Body of pancreas (tissue), 4 donors: ENCODE measurements around the gene CDC42BPA. TPM values are rescaled to one million over a fixed set of nuclear protein-coding genes. Genes with fewer than 3 reads are reported as not detected.

Experiments
- ATAC-seq: fragments of 150-250 bp; one replicate; pipeline ENCODE4 v1.9.1; 2016
- DNase-seq, 4 donors: peaks; one replicate each; pipeline ENCODE4 v3.0.0-alpha.2; 2019
- H3K27ac ChIP-seq, 4 donors: fragments of 200-600 bp; sonication (generic); 1 replicate in 3 of 4; 2 replicates in 1 of 4; pipeline versions ENCODE4 v1.5.1 to v1.6.1; 2016 to 2019; ENCODE audit warnings: mild to moderate bottlenecking in 1 of 4, mixed read lengths in 1 of 4, moderate library complexity in 1 of 4
- H3K27me3 ChIP-seq, 2 donors: fragments of 200-600 bp; sonication (generic); one replicate each; pipeline ENCODE4 v1.6.0; 2016; ENCODE audit warnings: mild to moderate bottlenecking in 1 of 2
- H3K36me3 ChIP-seq, 2 donors: fragments of 200-600 bp; sonication (generic); replicated peaks in 1 of 2; 2 replicates each; pipeline ENCODE4 v1.5.1; 2016; ENCODE audit warnings: low read depth in 2 of 2; ENCODE audit not compliant: insufficient read depth in 1 of 2
- H3K4me1 ChIP-seq: fragments of 200-600 bp; sonication (generic); one replicate; pipeline ENCODE4 v1.6.0; 2016
- H3K4me3 ChIP-seq, 2 donors: fragments of 200-600 bp; sonication (generic); 1 replicate in 1 of 2; 2 replicates in 1 of 2; pipeline ENCODE4 v1.5.1; 2016 to 2019
- H3K9me3 ChIP-seq, 3 donors: fragments of 200-600 bp; sonication (generic); 1 replicate in 2 of 3; 2 replicates in 1 of 3; pipeline ENCODE4 v1.5.1; 2016
- CTCF ChIP-seq, 7 experiments: fragments of 450-650 bp in 4 of 7; fragments of 200-600 bp in 3 of 7; sonication (generic) in 3 of 7; IDR thresholded peaks; one replicate each; pipeline ENCODE4 v1.5.1; 2016 to 2019; ENCODE audit warnings: antibody characterized with exemption in 7 of 7
- POLR2A ChIP-seq, 3 donors: fragments of 450-650 bp; IDR thresholded peaks; one replicate each; pipeline ENCODE4 v1.6.1; 2016; ENCODE audit warnings: antibody characterized with exemption in 3 of 3, mild to moderate bottlenecking in 2 of 3
- WGBS, 2 donors: methylation state at CpG; one replicate each; pipeline ENCODE4 v1.1.5; 2017; 5-methylcytosine and 5-hydroxymethylcytosine counted together
- intact Hi-C: fragments of 100-400 bp; cut with DNase I; formaldehyde crosslinking; loops from one replicate; pipeline ENCODE4 v1.15.1; 2023
- total RNA-seq, 2 donors: library from RNA; depleted of rRNA; stranded (reverse); fragments of >200 nt; gene quantifications; one replicate each; pipeline ENCODE4 v1.1.0, GENCODE V29; 2016

CDC42BPA gene
- total RNA-seq, 2 donors from 2014 or later: 35.9 to 37.6 TPM

DNA sequence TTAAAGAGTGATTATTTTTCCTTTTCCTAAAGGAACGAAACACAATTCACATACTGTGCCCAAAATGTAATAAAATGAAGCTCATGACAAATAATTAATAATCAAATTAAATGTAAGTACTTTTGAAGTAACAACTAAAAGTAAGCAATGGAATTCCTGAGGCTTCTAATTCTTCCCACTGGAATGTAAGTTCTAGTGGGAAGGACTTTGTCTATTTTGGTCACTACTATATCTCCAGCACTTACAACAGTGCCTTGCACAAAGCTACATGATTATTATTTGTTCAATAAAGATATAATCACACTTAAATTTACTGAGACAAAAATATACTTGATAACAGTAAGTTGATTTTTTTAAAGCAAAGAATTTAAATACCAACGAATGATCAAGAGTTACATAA, 249.4 kb downstream of the CDC42BPA start:
- H3K27ac ChIP-seq: no peak overlapping the region
- H3K36me3 ChIP-seq: no peaks in the 10 kb centered on the region
- no peak overlapping the region for H3K4me3 ChIP-seq
- WGBS, 2 donors: 61 to 66% methylated on average over 2 of the region's 2 CpGs
- no peaks in the 10 kb centered on the region for H3K9me3 ChIP-seq
- no peaks in the 10 kb centered on the region for H3K4me1 ChIP-seq
- DNase-seq: no peak
- TF ChIP-seq CTCF (IDR thresholded peaks at IDR 0.05) (no peak), POLR2A (IDR thresholded peaks at IDR 0.05) (no peak)
- ATAC-seq: no peak
- no peaks in the 10 kb centered on the region for H3K27me3 ChIP-seq
- intact Hi-C loops: no loop called here

GRCh38 chr1:227066999-227067398, 251.3 kb downstream of the CDC42BPA start:
- no peak overlapping the region for H3K4me3 ChIP-seq
- ATAC-seq (no peak), DNase-seq (no peak)
- WGBS, 2 donors: 88 to 89% methylated on average over 1 of the region's 1 CpG
- no peak for TF ChIP-seq CTCF (IDR thresholded peaks at IDR 0.05)
- TF ChIP-seq POLR2A (IDR thresholded peaks at IDR 0.05): no peak
- H3K27me3 ChIP-seq: no peaks in the 10 kb centered on the region
- no peaks in the 10 kb centered on the region for H3K4me1 ChIP-seq
- intact Hi-C loops: no loop called here
- H3K36me3 ChIP-seq: no peaks in the 10 kb centered on the region
- no peaks in the 10 kb centered on the region for H3K9me3 ChIP-seq
- no peak overlapping the region for H3K27ac ChIP-seq

GRCh38 chr1:227065311-227065710, 253.0 kb downstream of the CDC42BPA start:
- 92 to 95% methylated on average over 2 of the region's 2 CpGs for WGBS, 2 donors
- H3K36me3 ChIP-seq: no peaks in the 10 kb centered on the region
- no peak overlapping the region for H3K4me3 ChIP-seq
- no peaks in the 10 kb centered on the region for H3K27me3 ChIP-seq
- ATAC-seq: no peak
- no peaks in the 10 kb centered on the region for H3K9me3 ChIP-seq
- intact Hi-C loops: no loop called here
- no peak for DNase-seq
- TF ChIP-seq POLR2A (IDR thresholded peaks at IDR 0.05) (no peak), CTCF (IDR thresholded peaks at IDR 0.05) (no peak)
- H3K4me1 ChIP-seq: no peaks in the 10 kb centered on the region
- no peak overlapping the region for H3K27ac ChIP-seq

GRCh38 chr1:227062306-227062705, 256.0 kb downstream of the CDC42BPA start:
- no peak for ATAC-seq
- no peak overlapping the region for H3K27ac ChIP-seq
- no peaks in the 10 kb centered on the region for H3K4me1 ChIP-seq
- no peak for DNase-seq
- no peak for TF ChIP-seq CTCF (IDR thresholded peaks at IDR 0.05)
- TF ChIP-seq POLR2A (IDR thresholded peaks at IDR 0.05): no peak
- H3K4me3 ChIP-seq: no peak overlapping the region
- H3K9me3 ChIP-seq: no peaks in the 10 kb centered on the region
- H3K36me3 ChIP-seq: no peaks in the 10 kb centered on the region
- H3K27me3 ChIP-seq: no peaks in the 10 kb centered on the region
- whole genome bisulfite sequencing, 2 donors: 70 to 74% methylated on average over 2 of the region's 2 CpGs
- intact Hi-C loops: no loop called here

DNA sequence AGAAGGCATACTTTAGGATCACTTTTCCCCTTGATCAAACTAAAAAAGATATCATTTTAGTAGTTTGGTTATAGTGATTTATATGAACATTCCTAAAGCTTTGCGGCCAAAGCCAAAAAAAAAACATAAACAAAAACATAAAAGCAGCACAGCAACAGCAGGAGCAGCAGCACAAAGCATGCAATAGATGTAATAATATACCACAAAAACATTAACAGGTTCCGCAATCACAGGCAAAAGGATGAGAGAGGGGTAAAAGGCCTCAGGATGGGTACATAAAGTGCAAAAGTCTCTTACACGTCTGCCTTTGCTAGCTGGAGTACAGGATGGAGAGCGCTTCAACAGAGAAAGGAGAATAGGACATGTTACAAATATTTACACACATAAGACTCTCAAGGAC, 259.2 kb downstream of the CDC42BPA start:
- H3K9me3 ChIP-seq: no peaks in the 10 kb centered on the region
- ATAC-seq (no peak), DNase-seq (no peak)
- no peak for TF ChIP-seq POLR2A (IDR thresholded peaks at IDR 0.05)
- no peak overlapping the region for H3K27ac ChIP-seq
- intact Hi-C loops: no loop called here
- H3K36me3 ChIP-seq: no peaks in the 10 kb centered on the region
- 92 to 93% methylated on average over 4 of the region's 4 CpGs for WGBS, 2 donors
- H3K4me3 ChIP-seq: no peak overlapping the region
- H3K4me1 ChIP-seq: no peaks in the 10 kb centered on the region
- no peaks in the 10 kb centered on the region for H3K27me3 ChIP-seq
